ENCODE measurements around the gene IPP. TPM values are rescaled to one million over a fixed set of nuclear protein-coding genes. Genes with fewer than 3 reads are reported as not detected.

The IPP gene
- total RNA-seq, 1 donor from 2014 or later = 15.2 TPM

Other genes starting within 250 kb of the IPP start
- 181 TPM for gene PRDX1, start 228.8 kb downstream of the IPP start, total RNA-seq (ENCODE audit: insufficient read depth, low replicate concordance)
- 84.0 TPM for gene AKR1A1, start 199.8 kb downstream of the IPP start, total RNA-seq (ENCODE audit: insufficient read depth, low replicate concordance)
- 27.4 TPM for gene NASP, start 166.6 kb downstream of the IPP start, total RNA-seq (ENCODE audit: insufficient read depth, low replicate concordance)
- 1.9 TPM for gene CCDC17, start 126.6 kb downstream of the IPP start, total RNA-seq (ENCODE audit: insufficient read depth, low replicate concordance)
- 69.8 TPM for gene GPBP1L1, start 64.1 kb downstream of the IPP start, total RNA-seq (ENCODE audit: insufficient read depth, low replicate concordance)
- gene TMEM69, start 62.5 kb downstream of the IPP start, total RNA-seq (ENCODE audit: insufficient read depth, low replicate concordance) = 7.5 TPM
- 25.0 TPM for gene MAST2, start 53.0 kb upstream of the IPP start, total RNA-seq (ENCODE audit: insufficient read depth, low replicate concordance)

Measured in umbilical cord (tissue), 1 donor.